Measurements from ENCODE around the gene GLS2. TPM values are rescaled to one million over a fixed set of nuclear protein-coding genes. Genes with fewer than 3 reads are reported as not detected.
A peak's percentile ranks its signal among the peaks of the same experiment; 100 is the strongest.

GLS2 gene
- total and polyA plus RNA-seq, 9 of the 15 experiments (the other 6 are each of a cell fraction or from before 2014, with no cell fraction given), result 0.11 TPM; not detected in 8

DNA sequence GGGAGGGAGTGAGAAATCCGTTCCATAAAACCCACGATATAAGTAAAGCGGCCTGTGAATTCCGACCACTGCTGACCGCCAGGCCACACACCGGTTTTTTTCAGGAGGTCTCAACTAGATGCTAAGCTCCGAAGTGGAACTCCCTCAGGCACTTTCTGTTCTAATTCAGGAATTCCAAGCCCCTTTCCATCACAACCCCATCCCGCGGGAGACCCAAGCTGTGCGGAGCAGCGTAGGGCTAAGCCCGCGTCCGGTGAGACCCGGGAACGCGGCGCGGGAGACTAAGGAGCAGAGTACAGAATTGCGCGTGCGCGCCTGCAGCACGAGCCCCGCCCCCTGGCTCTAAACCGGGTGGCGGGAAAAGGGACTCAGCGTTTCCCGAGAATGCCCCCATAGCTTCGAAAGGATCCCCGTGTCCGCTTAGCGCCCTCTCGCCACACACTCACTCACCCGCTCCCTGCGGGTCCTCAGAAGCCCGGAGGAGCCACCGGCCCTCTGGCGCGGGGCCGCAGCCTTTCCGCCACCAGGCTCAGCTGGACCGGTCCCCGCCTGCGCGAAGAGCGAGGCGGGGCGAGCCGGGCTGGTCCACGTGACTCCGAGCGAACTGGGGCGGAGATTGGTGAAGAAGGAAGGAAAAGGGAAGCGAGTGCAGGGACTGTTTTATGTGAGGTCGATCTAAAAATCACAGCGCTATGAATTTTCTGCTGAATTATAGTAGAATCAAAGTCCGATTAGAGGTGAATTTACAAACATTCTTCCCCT is 38.9 kb downstream of the GLS2 start, which contains the start of gene TIMELESS (continued):
- TF ChIP-seq CBFA2T3 (IDR thresholded peaks at IDR 0.05), result peak; percentile 13; the same call in 1 of the 2 replicates
- no peak for TF ChIP-seq ZNF224 (CRISPR knock-in tag; IDR thresholded peaks at IDR 0.05)
- TF ChIP-seq ZNF57 (CRISPR knock-in tag; IDR thresholded peaks at IDR 0.05), result no peak
- TF ChIP-seq ETV6 (IDR thresholded peaks at IDR 0.05; ENCODE audit: borderline replicate concordance in 1 of 2, low read depth in 2 of 2, low read length in 1 of 2), result peak in 1 of 2 experiments; percentile 39; a peak in 1 of 4 replicates
- TF ChIP-seq ETV6 (CRISPR knock-in tag; IDR thresholded peaks at IDR 0.05; ENCODE audit: borderline replicate concordance), result no peak
- peak; percentile 80 for TF ChIP-seq MYC (IDR thresholded peaks at IDR 0.05; ENCODE audit: low read depth, low read length)
- 0 out of 2 replicates have a peak, but pooled peaks have one; percentile 35 for TF ChIP-seq MYC (CRISPR knock-in tag; IDR thresholded peaks at IDR 0.05; ENCODE audit: borderline replicate concordance, low read depth)
- TF ChIP-seq PRDM10 (IDR thresholded peaks at IDR 0.05; ENCODE audit: partially characterized antibody), result peak; percentile 58
- TF ChIP-seq, protein P1, sequence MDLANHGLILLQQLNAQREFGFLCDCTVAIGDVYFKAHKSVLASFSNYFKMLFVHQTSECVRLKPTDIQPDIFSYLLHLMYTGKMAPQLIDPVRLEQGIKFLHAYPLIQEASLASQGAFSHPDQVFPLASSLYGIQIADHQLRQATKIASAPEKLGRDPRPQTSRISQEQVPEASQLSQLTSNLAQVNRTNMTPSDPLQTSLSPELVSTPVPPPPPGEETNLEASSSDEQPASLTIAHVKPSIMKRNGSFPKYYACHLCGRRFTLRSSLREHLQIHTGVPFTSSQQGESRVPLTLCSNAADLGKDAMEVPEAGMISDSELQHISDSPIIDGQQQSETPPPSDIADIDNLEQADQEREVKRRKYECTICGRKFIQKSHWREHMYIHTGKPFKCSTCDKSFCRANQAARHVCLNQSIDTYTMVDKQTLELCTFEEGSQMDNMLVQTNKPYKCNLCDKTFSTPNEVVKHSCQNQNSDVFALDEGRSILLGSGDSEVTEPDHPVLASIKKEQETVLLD (IDR thresholded peaks at IDR 0.05), result no peak
- TF ChIP-seq, protein P2, sequence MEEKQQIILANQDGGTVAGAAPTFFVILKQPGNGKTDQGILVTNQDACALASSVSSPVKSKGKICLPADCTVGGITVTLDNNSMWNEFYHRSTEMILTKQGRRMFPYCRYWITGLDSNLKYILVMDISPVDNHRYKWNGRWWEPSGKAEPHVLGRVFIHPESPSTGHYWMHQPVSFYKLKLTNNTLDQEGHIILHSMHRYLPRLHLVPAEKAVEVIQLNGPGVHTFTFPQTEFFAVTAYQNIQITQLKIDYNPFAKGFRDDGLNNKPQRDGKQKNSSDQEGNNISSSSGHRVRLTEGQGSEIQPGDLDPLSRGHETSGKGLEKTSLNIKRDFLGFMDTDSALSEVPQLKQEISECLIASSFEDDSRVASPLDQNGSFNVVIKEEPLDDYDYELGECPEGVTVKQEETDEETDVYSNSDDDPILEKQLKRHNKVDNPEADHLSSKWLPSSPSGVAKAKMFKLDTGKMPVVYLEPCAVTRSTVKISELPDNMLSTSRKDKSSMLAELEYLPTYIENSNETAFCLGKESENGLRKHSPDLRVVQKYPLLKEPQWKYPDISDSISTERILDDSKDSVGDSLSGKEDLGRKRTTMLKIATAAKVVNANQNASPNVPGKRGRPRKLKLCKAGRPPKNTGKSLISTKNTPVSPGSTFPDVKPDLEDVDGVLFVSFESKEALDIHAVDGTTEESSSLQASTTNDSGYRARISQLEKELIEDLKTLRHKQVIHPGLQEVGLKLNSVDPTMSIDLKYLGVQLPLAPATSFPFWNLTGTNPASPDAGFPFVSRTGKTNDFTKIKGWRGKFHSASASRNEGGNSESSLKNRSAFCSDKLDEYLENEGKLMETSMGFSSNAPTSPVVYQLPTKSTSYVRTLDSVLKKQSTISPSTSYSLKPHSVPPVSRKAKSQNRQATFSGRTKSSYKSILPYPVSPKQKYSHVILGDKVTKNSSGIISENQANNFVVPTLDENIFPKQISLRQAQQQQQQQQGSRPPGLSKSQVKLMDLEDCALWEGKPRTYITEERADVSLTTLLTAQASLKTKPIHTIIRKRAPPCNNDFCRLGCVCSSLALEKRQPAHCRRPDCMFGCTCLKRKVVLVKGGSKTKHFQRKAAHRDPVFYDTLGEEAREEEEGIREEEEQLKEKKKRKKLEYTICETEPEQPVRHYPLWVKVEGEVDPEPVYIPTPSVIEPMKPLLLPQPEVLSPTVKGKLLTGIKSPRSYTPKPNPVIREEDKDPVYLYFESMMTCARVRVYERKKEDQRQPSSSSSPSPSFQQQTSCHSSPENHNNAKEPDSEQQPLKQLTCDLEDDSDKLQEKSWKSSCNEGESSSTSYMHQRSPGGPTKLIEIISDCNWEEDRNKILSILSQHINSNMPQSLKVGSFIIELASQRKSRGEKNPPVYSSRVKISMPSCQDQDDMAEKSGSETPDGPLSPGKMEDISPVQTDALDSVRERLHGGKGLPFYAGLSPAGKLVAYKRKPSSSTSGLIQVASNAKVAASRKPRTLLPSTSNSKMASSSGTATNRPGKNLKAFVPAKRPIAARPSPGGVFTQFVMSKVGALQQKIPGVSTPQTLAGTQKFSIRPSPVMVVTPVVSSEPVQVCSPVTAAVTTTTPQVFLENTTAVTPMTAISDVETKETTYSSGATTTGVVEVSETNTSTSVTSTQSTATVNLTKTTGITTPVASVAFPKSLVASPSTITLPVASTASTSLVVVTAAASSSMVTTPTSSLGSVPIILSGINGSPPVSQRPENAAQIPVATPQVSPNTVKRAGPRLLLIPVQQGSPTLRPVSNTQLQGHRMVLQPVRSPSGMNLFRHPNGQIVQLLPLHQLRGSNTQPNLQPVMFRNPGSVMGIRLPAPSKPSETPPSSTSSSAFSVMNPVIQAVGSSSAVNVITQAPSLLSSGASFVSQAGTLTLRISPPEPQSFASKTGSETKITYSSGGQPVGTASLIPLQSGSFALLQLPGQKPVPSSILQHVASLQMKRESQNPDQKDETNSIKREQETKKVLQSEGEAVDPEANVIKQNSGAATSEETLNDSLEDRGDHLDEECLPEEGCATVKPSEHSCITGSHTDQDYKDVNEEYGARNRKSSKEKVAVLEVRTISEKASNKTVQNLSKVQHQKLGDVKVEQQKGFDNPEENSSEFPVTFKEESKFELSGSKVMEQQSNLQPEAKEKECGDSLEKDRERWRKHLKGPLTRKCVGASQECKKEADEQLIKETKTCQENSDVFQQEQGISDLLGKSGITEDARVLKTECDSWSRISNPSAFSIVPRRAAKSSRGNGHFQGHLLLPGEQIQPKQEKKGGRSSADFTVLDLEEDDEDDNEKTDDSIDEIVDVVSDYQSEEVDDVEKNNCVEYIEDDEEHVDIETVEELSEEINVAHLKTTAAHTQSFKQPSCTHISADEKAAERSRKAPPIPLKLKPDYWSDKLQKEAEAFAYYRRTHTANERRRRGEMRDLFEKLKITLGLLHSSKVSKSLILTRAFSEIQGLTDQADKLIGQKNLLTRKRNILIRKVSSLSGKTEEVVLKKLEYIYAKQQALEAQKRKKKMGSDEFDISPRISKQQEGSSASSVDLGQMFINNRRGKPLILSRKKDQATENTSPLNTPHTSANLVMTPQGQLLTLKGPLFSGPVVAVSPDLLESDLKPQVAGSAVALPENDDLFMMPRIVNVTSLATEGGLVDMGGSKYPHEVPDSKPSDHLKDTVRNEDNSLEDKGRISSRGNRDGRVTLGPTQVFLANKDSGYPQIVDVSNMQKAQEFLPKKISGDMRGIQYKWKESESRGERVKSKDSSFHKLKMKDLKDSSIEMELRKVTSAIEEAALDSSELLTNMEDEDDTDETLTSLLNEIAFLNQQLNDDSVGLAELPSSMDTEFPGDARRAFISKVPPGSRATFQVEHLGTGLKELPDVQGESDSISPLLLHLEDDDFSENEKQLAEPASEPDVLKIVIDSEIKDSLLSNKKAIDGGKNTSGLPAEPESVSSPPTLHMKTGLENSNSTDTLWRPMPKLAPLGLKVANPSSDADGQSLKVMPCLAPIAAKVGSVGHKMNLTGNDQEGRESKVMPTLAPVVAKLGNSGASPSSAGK (IDR thresholded peaks at IDR 0.05), result peak; percentile 94

Data from K562 (cell line).